ENCODE data around the gene SLC27A1.
A peak's percentile ranks its signal among the peaks of the same experiment; 100 is the strongest.
"Not testable (repeated sequence)": the region's sequence is repeated elsewhere in the genome, so short reads cannot be mapped to it uniquely, and the experiment has no call there.

The SLC27A1 gene

GRCh38 chr19:17542042-17542441 is 71.7 kb downstream of the SLC27A1 start:
- FAIRE-seq: no peak

- no peak for FAIRE-seq
Measured at GRCh38 chr19:17542793-17543582, 72.7 kb downstream of the SLC27A1 start.

GRCh38 chr19:17543986-17544385 is 73.7 kb downstream of the SLC27A1 start:
- FAIRE-seq: no peak

GRCh38 chr19:17544418-17544817 is 74.1 kb downstream of the SLC27A1 start:
- no peak for FAIRE-seq

- FAIRE-seq: no peak
Measured at GRCh38 chr19:17548145-17548544, 77.8 kb downstream of the SLC27A1 start.

- no peak for FAIRE-seq
Measured at GRCh38 chr19:17549085-17549740, 78.9 kb downstream of the SLC27A1 start.

GRCh38 chr19:17550076-17550667 is 79.8 kb downstream of the SLC27A1 start:
- no peak for FAIRE-seq

- not testable (repeated sequence) for FAIRE-seq
Measured at GRCh38 chr19:17552735-17553134, 82.4 kb downstream of the SLC27A1 start.

- no peak for FAIRE-seq
Measured at GRCh38 chr19:17553256-17553655, 82.9 kb downstream of the SLC27A1 start.

GRCh38 chr19:17554968-17555479 is 84.7 kb downstream of the SLC27A1 start:
- no peak for FAIRE-seq

- peak; percentile 96 for FAIRE-seq
Measured at GRCh38 chr19:17555480-17555928, 85.2 kb downstream of the SLC27A1 start, which contains the start of gene COLGALT1. Gene COLGALT1, plus strand, starts transcription at chr19:17555649. Its CDS starts 65 bp downstream, at chr19:17555714.

All from G401.6 (cell line).